HG03432 (cell line): Measurements from ENCODE around the gene FGF7.
"Not testable (repeated sequence)": the region's sequence is repeated elsewhere in the genome, so short reads cannot be mapped to it uniquely, and the experiment has no call there.

Experiments used
- ATAC-seq: cut with Tn5 transposase; IDR thresholded peaks from one replicate; pipeline ENCODE4 v1.9.1; 2021; ENCODE audit warnings: mild to moderate bottlenecking, moderate library complexity; ENCODE audit not compliant: unreplicated experiment

Gene FGF7

DNA sequence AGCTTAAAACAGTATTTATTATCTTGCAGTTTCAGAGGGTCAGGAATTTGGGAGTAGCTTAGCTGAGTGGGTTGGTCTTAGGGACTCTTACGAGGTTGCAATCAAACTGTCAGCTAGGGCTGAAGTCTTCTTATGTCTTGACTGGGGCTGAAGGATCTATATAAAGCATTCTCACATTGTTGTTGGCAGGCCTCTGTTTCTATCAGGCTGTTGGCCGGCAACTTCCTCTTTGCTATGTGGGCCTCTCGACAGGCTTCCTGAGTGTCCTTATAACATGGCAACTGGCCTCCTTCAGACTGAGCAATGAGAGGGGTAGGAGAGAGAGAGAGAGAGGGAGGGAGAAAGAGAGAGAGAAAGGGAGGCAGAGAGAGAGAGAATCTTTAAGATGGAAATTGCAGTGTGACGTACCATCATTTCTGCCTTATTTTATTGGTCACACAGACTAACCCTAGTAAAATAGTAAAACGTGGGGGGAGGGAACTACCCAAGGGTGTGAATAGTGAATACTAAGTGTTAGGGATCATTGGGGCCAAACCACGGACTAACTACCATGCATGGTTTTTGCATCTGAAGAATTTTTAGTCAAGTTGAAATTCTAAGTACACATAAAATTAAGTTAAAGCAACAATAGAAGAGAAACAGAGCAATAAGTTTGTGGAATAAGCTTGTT, 16.1 kb downstream of the FGF7 start:
- peak; percentile 85 for ATAC-seq

- no peak for ATAC-seq
Measured at GRCh38 chr15:49439678-49440395, 16.8 kb downstream of the FGF7 start.

- ATAC-seq: no peak
Measured at GRCh38 chr15:49441356-49441755, 18.3 kb downstream of the FGF7 start.

DNA sequence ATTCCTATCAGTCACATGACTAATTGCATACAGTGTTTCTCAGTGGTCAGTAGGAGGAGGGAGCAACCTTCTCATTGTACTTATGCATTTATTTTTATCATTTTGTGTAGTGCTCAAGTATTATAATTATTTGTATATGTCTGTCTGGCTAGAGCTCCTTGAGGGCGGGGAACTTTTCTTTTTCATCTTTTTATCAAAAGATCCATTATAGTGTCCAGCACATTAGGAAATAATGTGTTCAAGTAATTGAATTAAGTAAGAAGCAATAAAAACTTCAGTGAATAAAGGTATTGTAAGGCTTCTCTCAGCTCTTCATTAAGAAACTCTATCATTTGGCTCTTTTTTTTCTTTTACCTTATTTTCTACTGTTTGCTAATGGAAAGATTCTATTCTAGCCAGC, 18.8 kb downstream of the FGF7 start:
- ATAC-seq: no peak

DNA sequence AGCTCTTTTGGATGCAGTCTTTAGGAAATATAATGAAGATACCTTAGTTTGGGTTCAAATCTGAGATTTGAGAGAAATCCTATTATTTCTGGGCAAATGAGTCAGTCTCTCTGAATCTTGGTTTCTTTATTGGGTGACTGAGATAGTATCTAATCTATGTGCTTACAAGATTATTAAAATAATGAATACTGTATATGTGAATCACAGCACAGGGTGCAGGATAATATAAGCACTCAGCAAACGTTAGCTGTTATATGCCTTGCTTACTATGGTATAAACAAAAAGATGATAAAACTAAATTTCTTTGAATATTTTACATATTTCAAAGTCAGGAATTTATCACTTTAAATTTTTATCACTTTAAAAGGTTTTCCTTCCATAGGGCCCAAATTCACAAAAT, 29.6 kb downstream of the FGF7 start:
- ATAC-seq: no peak

DNA sequence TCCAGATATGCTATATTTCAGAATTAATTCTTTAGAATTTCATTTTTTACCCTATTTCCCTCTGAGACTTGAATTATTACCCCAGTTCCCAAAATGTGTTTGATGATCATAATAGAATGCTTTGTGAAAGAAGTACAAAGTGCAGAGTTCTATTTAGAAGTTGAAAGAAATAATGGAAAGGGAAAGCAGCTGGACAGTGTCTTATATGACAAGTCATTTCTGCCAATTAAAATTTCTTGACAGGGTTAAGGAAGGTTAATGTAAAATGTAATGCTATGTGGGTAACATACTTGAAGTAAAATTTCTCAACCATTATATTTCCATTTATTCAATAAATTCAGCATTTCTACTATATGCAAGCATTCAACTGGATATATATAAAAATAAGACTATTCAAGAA, 33.1 kb downstream of the FGF7 start:
- ATAC-seq: no peak

DNA sequence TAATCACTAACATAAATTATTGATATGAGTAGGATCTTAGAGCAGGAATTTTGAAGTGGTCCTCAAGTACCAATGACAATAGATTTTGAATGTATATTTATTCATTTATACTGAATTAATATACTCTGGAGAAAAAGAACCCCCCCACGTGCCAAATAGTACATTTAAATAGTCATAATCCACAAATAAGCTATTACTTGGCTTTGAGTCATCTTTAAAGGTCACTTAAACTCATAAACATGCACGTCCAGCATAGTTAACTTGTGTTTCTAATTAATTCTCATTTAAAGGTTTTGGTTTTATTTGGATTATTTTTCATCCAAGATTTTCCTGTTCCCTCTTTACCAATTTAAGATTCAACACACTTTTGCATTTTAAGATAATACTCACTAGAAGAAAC, 35.1 kb downstream of the FGF7 start:
- ATAC-seq: no peak

GRCh38 chr15:49460411-49460941, 37.4 kb downstream of the FGF7 start:
- no peak for ATAC-seq

- ATAC-seq: no peak
Measured at GRCh38 chr15:49462232-49462844, 39.3 kb downstream of the FGF7 start.

DNA sequence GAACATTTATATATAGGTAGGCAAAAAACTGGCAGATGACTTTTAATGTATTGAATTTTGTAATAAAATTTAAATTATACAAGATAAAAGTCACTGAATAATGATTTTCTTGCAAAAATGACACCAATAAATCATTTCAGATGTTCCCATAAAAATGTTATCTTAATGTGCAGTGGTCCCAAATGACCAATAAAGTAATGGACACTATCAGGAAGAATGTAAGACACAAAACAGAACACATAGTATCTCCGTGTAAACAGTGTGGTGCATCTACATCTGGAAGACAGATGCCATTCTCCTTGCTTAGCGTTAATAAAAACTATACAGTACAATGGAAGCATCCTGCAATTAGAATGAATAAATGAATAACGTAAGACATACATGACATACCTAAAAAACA, 41.5 kb downstream of the FGF7 start:
- ATAC-seq: no peak

GRCh38 chr15:49466119-49466518, 43.1 kb downstream of the FGF7 start:
- no peak for ATAC-seq

DNA sequence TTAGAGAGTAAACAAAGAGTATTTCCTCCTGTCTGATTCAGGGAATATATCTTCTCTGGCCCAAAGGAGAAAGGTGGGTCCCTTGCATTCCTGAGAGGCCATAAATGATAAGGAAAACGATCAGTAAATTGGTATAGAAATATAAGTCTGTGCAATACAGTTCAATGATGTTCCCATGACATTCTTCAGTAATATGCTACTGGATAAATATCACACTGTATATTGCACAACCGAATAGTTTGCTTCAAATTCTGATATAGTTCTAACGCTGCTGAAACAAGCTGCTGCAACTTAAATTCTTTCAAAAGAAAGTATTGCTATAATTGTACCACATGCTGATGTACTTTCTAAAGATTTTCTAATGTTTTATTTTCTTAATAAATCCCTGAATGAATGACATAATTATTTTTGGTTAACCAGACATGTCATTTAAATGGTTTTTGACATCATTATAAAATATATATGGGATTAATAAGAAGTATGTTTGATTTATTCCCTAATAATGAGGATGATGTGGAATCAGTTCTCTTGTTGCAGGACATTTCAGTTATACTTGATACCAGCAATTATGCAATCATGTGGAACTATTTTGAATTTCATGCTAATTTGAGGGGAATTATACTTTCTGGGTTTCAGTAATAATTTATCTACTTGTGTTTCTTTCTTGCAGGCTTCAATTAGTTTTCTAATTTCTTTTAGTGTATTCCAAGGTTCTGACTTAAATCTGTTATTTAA, 44.9 kb downstream of the FGF7 start:
- no peak for ATAC-seq

GRCh38 chr15:49468481-49468839, 45.4 kb downstream of the FGF7 start:
- ATAC-seq: no peak

- ATAC-seq: peak; percentile 32
Measured at GRCh38 chr15:49471248-49471647, 48.2 kb downstream of the FGF7 start.

GRCh38 chr15:49471733-49472132, 48.7 kb downstream of the FGF7 start:
- ATAC-seq: peak; percentile 85

- ATAC-seq: no peak
Measured at GRCh38 chr15:49472338-49472737, 49.3 kb downstream of the FGF7 start.

DNA sequence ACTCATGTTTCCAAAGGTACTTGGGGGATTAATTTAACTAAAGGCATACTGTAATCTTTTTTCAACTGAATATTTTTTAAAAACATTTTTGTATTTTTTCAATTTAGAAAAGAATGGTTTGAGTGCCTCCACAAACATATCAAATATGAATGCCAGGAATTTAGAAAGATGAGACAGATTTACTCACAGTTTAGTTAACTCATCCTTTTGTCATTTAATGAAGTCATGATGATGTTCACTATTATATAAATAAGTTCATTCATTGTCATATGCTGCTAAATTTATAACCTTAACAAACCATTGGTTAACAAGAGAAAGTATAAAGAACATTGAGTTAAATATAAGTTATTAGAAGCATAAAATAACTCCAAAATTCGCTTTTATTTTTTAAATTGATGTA, 50.0 kb downstream of the FGF7 start:
- no peak for ATAC-seq

DNA sequence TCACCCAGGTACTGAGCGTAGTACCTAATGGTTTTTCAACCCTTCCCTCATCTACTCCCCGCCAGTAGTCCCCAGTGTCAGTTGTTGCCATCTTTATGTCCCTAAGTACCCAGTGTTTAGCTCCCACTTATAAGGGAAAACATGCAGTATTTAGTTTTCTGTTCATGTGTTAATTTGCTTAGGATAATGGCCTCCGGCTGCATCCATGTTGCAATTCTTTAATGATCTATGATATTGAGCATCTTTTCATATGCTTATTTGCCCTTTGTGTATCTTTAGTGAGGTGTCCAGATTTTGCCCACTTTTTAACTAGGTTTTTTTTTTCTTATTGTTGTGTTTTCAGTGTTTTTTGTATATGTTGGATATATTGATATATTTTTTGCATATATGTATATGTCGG, 55.0 kb downstream of the FGF7 start:
- ATAC-seq: not testable (repeated sequence)

GRCh38 chr15:49478982-49479381, 55.9 kb downstream of the FGF7 start:
- ATAC-seq: not testable (repeated sequence)

GRCh38 chr15:49485401-49485800, 62.4 kb downstream of the FGF7 start:
- ATAC-seq: not testable (repeated sequence)

DNA sequence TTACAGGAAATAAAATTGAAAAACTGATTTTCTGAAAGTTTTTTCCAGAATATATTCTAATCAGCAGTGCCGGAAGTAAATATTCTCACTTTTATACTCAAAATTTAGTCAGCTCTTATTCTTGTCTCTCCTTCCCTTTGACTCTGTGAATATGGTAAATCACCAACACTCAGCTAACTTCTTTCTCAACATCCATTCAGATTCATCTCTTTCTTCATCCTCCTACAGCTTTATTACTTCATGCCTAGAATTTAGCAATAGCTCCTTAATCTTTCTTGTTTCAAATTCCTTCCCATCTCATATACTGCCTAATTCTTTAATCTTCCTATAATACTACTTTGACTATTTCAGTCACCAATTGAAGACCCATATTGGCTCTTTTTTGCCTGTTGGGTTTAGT, 67.9 kb downstream of the FGF7 start:
- no peak for ATAC-seq
